HG03558 (cell line): Measurements from ENCODE around the gene TSPAN7.

ENCODE experiments used
- ATAC-seq: cut with Tn5 transposase; IDR thresholded peaks from one replicate; pipeline ENCODE4 v1.9.1; 2021; ENCODE audit warnings: moderate number of reproducible peaks; ENCODE audit not compliant: unreplicated experiment; ENCODE audit errors: extremely low read depth

The TSPAN7 gene

GRCh38 chrX:38675856-38676255, 114.5 kb downstream of the TSPAN7 start:
- no peak for ATAC-seq

- no peak for ATAC-seq
Measured at GRCh38 chrX:38678183-38678582, 116.8 kb downstream of the TSPAN7 start.

GRCh38 chrX:38678821-38679220, 117.5 kb downstream of the TSPAN7 start:
- ATAC-seq = no peak

- ATAC-seq = no peak
Measured at GRCh38 chrX:38679695-38680094, 118.4 kb downstream of the TSPAN7 start.

DNA sequence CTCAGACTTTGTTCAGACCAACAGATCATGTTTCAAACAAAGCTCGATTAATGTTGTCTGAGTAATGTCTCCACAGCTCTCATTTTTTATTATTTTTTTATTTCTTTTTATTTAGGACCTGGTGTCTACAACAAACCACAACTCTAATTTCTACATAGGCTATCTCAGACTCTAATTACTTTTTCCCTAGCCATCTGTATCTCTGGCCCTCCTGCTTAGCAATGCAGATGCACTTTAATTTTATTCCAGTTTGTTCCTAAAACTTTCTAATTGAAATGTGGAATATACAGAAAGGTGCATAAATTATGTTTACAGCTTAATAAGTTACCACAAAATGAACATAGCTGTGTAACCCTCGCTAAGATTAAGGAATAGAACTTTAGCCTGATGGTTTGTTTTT, 120.8 kb downstream of the TSPAN7 start:
- ATAC-seq = no peak

DNA sequence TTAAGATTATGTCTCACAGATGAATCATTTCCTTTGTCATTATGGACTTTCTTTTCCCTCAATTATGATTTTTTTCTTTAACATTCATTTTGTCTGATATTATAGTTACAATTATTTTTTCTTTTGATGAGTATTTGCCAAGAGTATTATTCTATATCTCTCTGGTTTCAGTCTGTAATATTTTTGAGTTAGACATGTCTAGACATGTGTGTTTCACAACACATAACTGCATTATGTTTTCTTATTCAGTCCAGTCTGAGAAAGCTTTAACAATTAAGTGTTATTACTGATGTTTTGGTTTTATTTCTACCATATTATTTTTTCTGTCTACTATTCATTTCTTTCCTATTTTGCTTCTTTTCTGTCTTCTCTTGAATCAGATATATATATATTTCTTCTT, 131.6 kb downstream of the TSPAN7 start:
- no peak for ATAC-seq

- no peak for ATAC-seq
Measured at GRCh38 chrX:38694394-38694793, 133.1 kb downstream of the TSPAN7 start.

- no peak for ATAC-seq
Measured at GRCh38 chrX:38697461-38697860, 136.1 kb downstream of the TSPAN7 start.

- ATAC-seq = no peak
Measured at GRCh38 chrX:38699121-38699520, 137.8 kb downstream of the TSPAN7 start.

DNA sequence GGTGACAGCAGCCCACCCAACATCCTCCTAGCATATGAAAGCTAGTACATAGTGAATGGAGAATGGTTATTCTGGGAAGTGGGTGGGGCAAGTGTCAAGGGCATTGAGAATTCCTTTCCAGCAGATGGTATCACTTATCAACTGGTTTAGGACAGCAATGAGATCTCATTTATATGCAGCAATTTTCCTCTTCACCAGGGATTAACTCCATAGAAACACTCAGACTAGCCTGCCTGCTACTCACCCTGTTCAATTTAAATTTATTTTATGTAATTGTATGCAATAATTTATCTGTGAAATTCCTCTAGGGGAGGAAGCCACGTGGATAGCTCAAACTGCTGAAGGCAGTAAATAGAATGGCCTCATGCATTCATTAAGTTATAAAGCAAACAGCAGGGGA, 138.4 kb downstream of the TSPAN7 start:
- no peak for ATAC-seq

- ATAC-seq = no peak
Measured at GRCh38 chrX:38701073-38701472, 139.7 kb downstream of the TSPAN7 start.

DNA sequence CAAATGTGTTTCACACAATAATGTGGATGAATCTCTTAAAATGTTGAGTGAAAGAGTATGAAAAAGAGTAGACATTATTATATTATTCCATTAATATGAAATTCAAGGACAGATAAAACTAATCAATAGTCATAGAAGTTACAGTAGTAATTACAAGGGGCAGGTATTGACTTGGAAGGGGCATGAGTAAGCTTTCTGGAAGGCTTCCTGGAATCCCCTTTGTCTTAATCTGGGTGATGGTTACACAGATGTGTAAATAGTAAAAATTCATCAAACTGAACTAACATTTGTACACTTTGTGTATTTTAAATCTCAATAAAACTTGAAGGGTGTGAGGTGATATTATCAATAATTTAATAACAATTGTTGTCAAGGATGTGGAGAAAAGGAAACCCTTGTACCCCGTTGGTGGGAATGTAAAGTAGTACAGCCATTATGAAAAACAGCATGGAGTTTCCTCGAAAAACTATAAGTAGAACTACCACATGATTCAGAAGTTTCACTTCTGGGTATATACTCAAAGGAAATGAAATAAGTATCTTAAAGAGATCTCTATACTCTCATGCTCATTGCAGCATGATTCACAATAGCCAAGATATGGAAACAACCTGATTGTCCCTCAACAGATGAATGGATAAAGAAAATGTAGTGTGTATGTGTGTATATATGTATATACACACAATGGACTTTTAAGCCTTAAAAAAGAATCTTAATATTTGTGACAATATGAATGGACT, 143.0 kb downstream of the TSPAN7 start:
- ATAC-seq = no peak

- ATAC-seq = no peak
Measured at GRCh38 chrX:38717871-38718270, 156.5 kb downstream of the TSPAN7 start.

DNA sequence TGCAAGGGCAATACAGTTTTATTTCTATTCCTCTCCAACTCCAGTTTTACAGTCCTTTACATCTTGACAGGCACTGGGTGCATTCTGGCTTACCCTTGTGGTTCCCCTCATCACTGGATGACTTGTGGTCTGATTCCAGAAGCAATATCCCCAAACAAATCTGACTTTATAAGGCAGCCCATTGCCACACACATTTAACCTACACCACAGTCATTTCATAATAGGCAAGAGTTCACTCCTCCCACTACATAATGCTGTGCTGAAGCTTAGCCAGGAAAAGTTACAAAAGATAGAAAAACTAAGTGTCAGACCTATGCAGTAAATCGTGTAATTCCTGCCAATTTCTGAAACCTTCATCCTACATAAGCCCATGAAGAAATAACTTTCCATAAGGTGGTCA, 157.0 kb downstream of the TSPAN7 start:
- ATAC-seq = no peak

DNA sequence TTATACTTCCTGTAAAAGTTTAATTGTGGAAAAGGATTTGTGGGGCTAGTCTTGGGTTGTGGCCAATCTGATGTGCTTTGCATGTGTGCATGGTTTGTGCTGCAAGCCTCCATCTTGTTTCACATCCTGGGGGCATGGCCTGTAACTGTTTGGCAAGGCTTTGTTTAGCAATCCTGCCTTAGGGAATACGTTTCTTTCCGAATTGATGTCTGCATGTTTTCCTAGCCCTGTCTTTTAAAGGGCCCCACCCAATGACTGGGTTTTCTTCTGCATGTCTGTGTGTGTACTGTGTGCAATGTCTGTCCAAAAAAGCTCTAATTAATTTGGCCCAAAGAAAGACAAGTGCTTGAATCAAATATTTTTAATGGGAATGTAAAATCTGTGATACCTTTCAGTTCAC, 165.3 kb downstream of the TSPAN7 start:
- no peak for ATAC-seq

GRCh38 chrX:38727668-38728067, 166.3 kb downstream of the TSPAN7 start:
- no peak for ATAC-seq

DNA sequence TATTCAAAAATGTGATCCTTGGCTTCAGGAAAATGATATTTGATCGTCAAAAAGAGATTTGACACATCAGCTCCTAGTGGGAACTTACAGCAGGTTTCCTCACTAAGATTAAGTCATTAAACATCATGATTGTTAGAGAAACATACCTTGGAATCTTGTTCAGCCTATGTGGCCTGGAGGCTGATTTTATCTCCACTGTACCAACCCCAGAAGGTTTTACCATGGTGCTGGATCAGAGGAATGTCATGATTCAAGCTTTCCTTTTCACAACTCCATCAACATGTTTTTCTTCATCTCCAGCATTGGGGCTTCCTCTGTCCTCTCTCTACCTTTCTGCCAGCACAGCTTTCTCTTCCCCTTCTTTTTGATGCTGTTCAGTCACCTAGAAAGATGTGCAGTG, 171.5 kb downstream of the TSPAN7 start:
- ATAC-seq = no peak
